SK-N-SH (cell line): Measurements from ENCODE around the gene BDNF. TPM values are rescaled to one million over a fixed set of nuclear protein-coding genes. Genes with fewer than 3 reads are reported as not detected.

ENCODE experiments used
- CTCF ChIA-PET: fragments of 300-600, 350-600 bp; formaldehyde crosslinking; extraction: SDS; loops from one replicate; lab custom pipeline; 2021; lab: Yijun Ruan, JAX
- POLR2A ChIA-PET: fragments of 350-600 bp; sonication (Branson Sonifier 250); formaldehyde crosslinking; extraction: SDS; loops from one replicate; lab custom pipeline; 2020; ENCODE audit warnings: antibody characterized with exemption, inconsistent platforms; lab: Yijun Ruan, JAX
- DNase-seq: peaks from one replicate; pipeline ENCODE4 v3.0.0; 2012
- H2AFZ ChIP-seq: fragments of 200-600 bp; sonication (generic); 2 replicates; pipeline ENCODE4 v1.8.1; 2016; ENCODE audit warnings: antibody characterized with exemption, mild to moderate bottlenecking, low read depth
- H3F3A ChIP-seq: fragments of 200-600 bp; sonication (generic); replicated peaks from 2 replicates; pipeline ENCODE3; 2016; ENCODE audit warnings: antibody characterized with exemption, mild to moderate bottlenecking; ENCODE audit not compliant: insufficient read depth
- H3K27ac ChIP-seq, 2 experiments: fragments of 200-500 bp in 1 of 2; fragments of 200-600 bp in 1 of 2; sonication (Bioruptor generic) in 1 of 2; sonication (generic), shearing (Covaris generic) in 1 of 2; 2 replicates each; pipeline versions ENCODE4 v1.5.1 to v1.6.1; 2014 to 2016; ENCODE audit warnings: low read depth in 2 of 2, inconsistent platforms in 1 of 2, low read length in 1 of 2, mild to moderate bottlenecking in 1 of 2, mixed read lengths in 1 of 2
- H3K27me3 ChIP-seq: fragments of 200-600 bp; sonication (generic), shearing (Covaris generic); 2 replicates; pipeline ENCODE4 v1.6.1; 2016; ENCODE audit warnings: mixed run types; ENCODE audit not compliant: insufficient read depth
- H3K36me3 ChIP-seq, 2 experiments: fragments of 200-500 bp in 1 of 2; fragments of 200-600 bp in 1 of 2; sonication (Bioruptor generic) in 1 of 2; sonication (generic) in 1 of 2; replicated peaks in 1 of 2; 2 replicates each; pipeline versions ENCODE3 to v1.5.1; 2014 to 2016; ENCODE audit warnings: low read length in 1 of 2, mild to moderate bottlenecking in 1 of 2; ENCODE audit not compliant: insufficient read depth in 2 of 2, control insufficient read depth in 1 of 2
- H3K4me1 ChIP-seq, 2 experiments: fragments of 200-500 bp in 1 of 2; fragments of 200-600 bp in 1 of 2; sonication (Bioruptor generic) in 1 of 2; sonication (generic), shearing (Covaris generic) in 1 of 2; 2 replicates each; pipeline versions ENCODE4 v1.5.1 to v1.6.1; 2014 to 2016; ENCODE audit warnings: low read depth in 1 of 2, low read length in 1 of 2, mixed run types in 1 of 2; ENCODE audit not compliant: insufficient read depth in 2 of 2, control insufficient read depth in 1 of 2
- H3K4me2 ChIP-seq: fragments of 200-600 bp; sonication (generic), shearing (Covaris generic); 2 replicates; pipeline ENCODE4 v1.6.1; 2017; ENCODE audit warnings: mixed run types
- H3K4me3 ChIP-seq, 2 experiments: fragments of 200-500 bp in 1 of 2; fragments of 200-600 bp in 1 of 2; sonication (Bioruptor generic) in 1 of 2; sonication (generic), shearing (Covaris generic) in 1 of 2; 2 replicates each; pipeline versions ENCODE4 v1.5.1 to v1.8.1; 2014 to 2016; ENCODE audit warnings: low read depth in 2 of 2, inconsistent platforms in 1 of 2, low read length in 1 of 2, mild to moderate bottlenecking in 1 of 2, mixed read lengths in 1 of 2, moderate library complexity in 1 of 2
- H3K79me2 ChIP-seq: fragments of 200-600 bp; sonication (generic); 2 replicates; pipeline ENCODE4 v1.8.1; 2017; ENCODE audit warnings: mild to moderate bottlenecking; ENCODE audit not compliant: insufficient read depth
- H3K9ac ChIP-seq: fragments of 200-600 bp; sonication (generic); 2 replicates; pipeline ENCODE4 v1.6.1; 2017; ENCODE audit warnings: mixed run types
- H3K9me2 ChIP-seq: fragments of 200-600 bp; sonication (generic); 2 replicates; pipeline ENCODE4 v1.6.1; 2017; ENCODE audit warnings: mixed run types
- H3K9me3 ChIP-seq: fragments of 200-600 bp; sonication (generic); 2 replicates; pipeline ENCODE4 v1.6.1; 2017; ENCODE audit warnings: mixed run types, mild to moderate bottlenecking, moderate library complexity
- H4K20me1 ChIP-seq: fragments of 200-600 bp; sonication (generic); 2 replicates; pipeline ENCODE4 v1.6.1; 2017; ENCODE audit warnings: mild to moderate bottlenecking, mixed run types; ENCODE audit not compliant: insufficient read depth
- CTCF ChIP-seq: fragments of 200-600 bp; sonication (generic); IDR thresholded peaks from 2 replicates; pipeline ENCODE4 v1.6.1; 2017; ENCODE audit warnings: antibody characterized with exemption, mild to moderate bottlenecking, moderate library complexity
- FOXJ3 ChIP-seq: sonication (generic); formaldehyde crosslinking; IDR thresholded peaks from 2 replicates; pipeline ENCODE4 v1.5.1; 2020; ENCODE audit warnings: mild to moderate bottlenecking, missing genetic modification reagents
- GABPA ChIP-seq: IDR thresholded peaks from 2 replicates; pipeline ENCODE4 v1.4.0; 2012; ENCODE audit warnings: low read depth, mild to moderate bottlenecking
- NRF1 ChIP-seq: IDR thresholded peaks from 2 replicates; pipeline ENCODE4 v1.6.1; 2012; ENCODE audit warnings: low read depth, mild to moderate bottlenecking, low read length
- PBX3 ChIP-seq: IDR thresholded peaks from 2 replicates; pipeline ENCODE4; 2012
- POLR2AphosphoS5 ChIP-seq: IDR thresholded peaks from 2 replicates; pipeline ENCODE4 v1.6.1; 2012; ENCODE audit warnings: low read depth, low read length
- REST ChIP-seq: IDR thresholded peaks from 2 replicates; pipeline ENCODE4 v1.6.1; 2012; ENCODE audit warnings: mild to moderate bottlenecking, low read depth, low read length, moderate library complexity
- RXRA ChIP-seq: IDR thresholded peaks from 2 replicates; pipeline ENCODE4 v1.4.0; 2012; ENCODE audit warnings: low read depth, mild to moderate bottlenecking, borderline replicate concordance
- TCF12 ChIP-seq: IDR thresholded peaks from 2 replicates; pipeline ENCODE4 v1.4.0; 2012
- YY1 ChIP-seq: IDR thresholded peaks from 2 replicates; pipeline ENCODE4 v1.4.0; 2012; ENCODE audit warnings: low read depth, mild to moderate bottlenecking
- ZBTB33 ChIP-seq: IDR thresholded peaks from 2 replicates; pipeline ENCODE4 v1.4.0; 2012; ENCODE audit warnings: low read depth, borderline replicate concordance
- WGBS: methylation state at CpG from one replicate; pipeline ENCODE4 v1.1.6; 2017; ENCODE audit warnings: low lambda C conversion rate; 5-methylcytosine and 5-hydroxymethylcytosine counted together
- polyA plus RNA-seq, 3 experiments: library from polyadenylated mRNA; depleted of rRNA; stranded (reverse); fragments of >200 nt; gene quantifications; 2 replicates each; pipeline ENCODE4 v1.2.3, GENCODE V29; 2012

The BDNF gene
- polyA plus RNA-seq, 1 of the 3 experiments (the other 2 are of a cell fraction) = 21.3 TPM

- Histone ChIP-seq H3K9me2 (no peaks in the 10 kb centered on the region), H4K20me1 (no peaks in the 10 kb centered on the region), H3F3A (peaks cover 14% of the 10 kb centered on the region), H3K27ac (no peak overlapping the region), H3K4me2 (peak overlapping the region; percentile 95), H3K9ac (no peak overlapping the region), H3K27me3 (peaks cover 9% of the 10 kb centered on the region; the same call in 1 of the 2 replicates), H3K4me3 (peak overlapping the region; percentile 71 to 84), H3K9me3 (no peaks in the 10 kb centered on the region), H2AFZ (peak overlapping the region; percentile 85), H3K79me2 (no peaks in the 10 kb centered on the region), H3K36me3 (no peaks in the 10 kb centered on the region), H3K4me1 (peaks cover 5 to 21% of the 10 kb centered on the region in 2 experiments; a peak in 3 of 4 replicates)
- 11% methylated on average over 37 of the region's 37 CpGs for WGBS
- CTCF ChIA-PET = interaction anchor here (1.1 to 14.0 kb wide), 3 partner anchors 11 to 693 kb away, joined by 3 to 243 read pairs (median 4); partner anchors contain the start of gene BDNF
- DNase-seq = no peak
- POLR2A ChIA-PET = no interaction called here
- TF ChIP-seq PBX3 = no peak
- TF ChIP-seq NRF1 = no peak
- TF ChIP-seq FOXJ3 (CRISPR knock-in tag) = no peak
- no peak for TF ChIP-seq YY1
- TF ChIP-seq GABPA = no peak
- no peak for TF ChIP-seq POLR2AphosphoS5
- no peak for TF ChIP-seq RXRA
Observed at GRCh38 chr11:27721264-27722116, 21.2 kb upstream of the BDNF start.

- H2AFZ ChIP-seq = no peak overlapping the region
- H3K79me2 ChIP-seq = no peaks in the 10 kb centered on the region
- H3K27ac ChIP-seq = no peak overlapping the region
- CTCF ChIA-PET = interaction anchor here (0.7 to 14.0 kb wide), 11 partner anchors 8 to 809 kb away, joined by 3 to 243 read pairs (median 3); partner anchors contain the start of gene BDNF
- H3K9me2 ChIP-seq = no peaks in the 10 kb centered on the region
- no peak overlapping the region for H3K9ac ChIP-seq
- POLR2A ChIA-PET = no interaction called here
- H3K36me3 ChIP-seq = no peaks in the 10 kb centered on the region
- H3K4me3 ChIP-seq = peak overlapping the region; percentile 77 to 90; a peak in 3 of 4 replicates
- H3K4me2 ChIP-seq = peak overlapping the region; percentile 91
- H3K27me3 ChIP-seq = peaks cover 9% of the 10 kb centered on the region; the same call in 1 of the 2 replicates
- 6% methylated on average over 24 of the region's 25 CpGs for WGBS
- TF ChIP-seq ZBTB33 (no peak), CTCF (peak; percentile 57), REST (peak; percentile 99), TCF12 (no peak)
- no peaks in the 10 kb centered on the region for H4K20me1 ChIP-seq
- peak; percentile 62 for DNase-seq
- no peaks in the 10 kb centered on the region for H3K9me3 ChIP-seq
- H3F3A ChIP-seq = peaks cover 14% of the 10 kb centered on the region
- peaks cover 5 to 21% of the 10 kb centered on the region in 2 experiments; a peak in 3 of 4 replicates for H3K4me1 ChIP-seq
Observed at GRCh38 chr11:27720277-27720830, 20.1 kb upstream of the BDNF start.
